ENCODE results near the gene NDUFB6. TPM values are rescaled to one million over a fixed set of nuclear protein-coding genes. Genes with fewer than 3 reads are reported as not detected.

The NDUFB6 gene
- total and polyA plus RNA-seq, 2 of the 4 experiments (the other 2 are of a cell fraction), result 24.2 to 51.0 TPM

- H2BK15ac ChIP-seq (ENCODE audit: low read depth, low read length), result peak overlapping the region; percentile 9; the same call in 1 of the 3 replicates
- peak overlapping the region; percentile 98 for H3K4me2 ChIP-seq (ENCODE audit: low read depth, low read length)
- peaks cover 23 to 39% of the 10 kb centered on the region in 2 experiments for H3K79me1 ChIP-seq (ENCODE audit: low read depth in 1 of 2, low read length in 2 of 2)
- H3K9ac ChIP-seq (ENCODE audit: low read depth, low read length), result peak overlapping the region; percentile 77
- ChIA-PET CTCF (interaction anchor here (0.6 to 2.7 kb wide), 5 partner anchors 14 to 414 kb away, joined by 3 to 10 read pairs (median 4); no protein-coding TSS in a partner anchor), POLR2A (ENCODE audit: unreplicated experiment) (interaction anchor here (0.6 kb wide), 1 partner anchor 101 kb away, joined by 3 read pairs; no protein-coding TSS in a partner anchor)
- H2AK9ac ChIP-seq (replicated peaks; ENCODE audit: low read depth, low read length, poor library complexity), result peak overlapping the region; percentile 67
- peak overlapping the region; percentile 95 for H2AFZ ChIP-seq (replicated peaks; ENCODE audit: low read length, poor library complexity)
- dilution Hi-C loops (cut with HindIII; ENCODE audit: low sequenced_read_pairs, unreplicated experiment), result loop anchor here (25.0 kb wide), 1 partner anchor 113 kb away; no protein-coding TSS in a partner anchor
- peak overlapping the region; percentile 74; the same call in 1 of the 2 replicates for H4K91ac ChIP-seq (ENCODE audit: insufficient read depth, low read depth, low read length)
- no peaks in the 10 kb centered on the region for H3K27me3 ChIP-seq (ENCODE audit: control insufficient read depth, insufficient read depth, low read length)
- peaks cover 20% of the 10 kb centered on the region for H4K20me1 ChIP-seq (ENCODE audit: insufficient read depth, low read length)
- H3K36me3 ChIP-seq (ENCODE audit: control insufficient read depth, insufficient read depth, low read length), result no peaks in the 10 kb centered on the region
- H3K9me1 ChIP-seq (ENCODE audit: insufficient read depth, low read length), result no peaks in the 10 kb centered on the region
- H3K4me3 ChIP-seq (ENCODE audit: insufficient read depth, low read depth, low read length), result peak overlapping the region; percentile 94
- intact Hi-C loops (cut with micrococcal nuclease), result loop anchor here (1.0 to 2.0 kb wide), 2 partner anchors 24 to 172 kb away; partner anchors contain the start of gene RIGI
- no peaks in the 10 kb centered on the region for H3K9me3 ChIP-seq (ENCODE audit: control insufficient read depth, insufficient read depth, low read length)
- in situ Hi-C loops (cut with MboI; ENCODE audit: low sequenced_read_pairs), result no loop called here
- no TSS peak for BruUV-seq (replicated peaks)
- H4K5ac ChIP-seq (ENCODE audit: low read depth, low read length), result peak overlapping the region; percentile 70
- peak overlapping the region; percentile 23 for H2BK20ac ChIP-seq (ENCODE audit: low read depth, low read length)
- peak overlapping the region; percentile 82 for H2BK5ac ChIP-seq (ENCODE audit: low read depth, low read length, poor library complexity, severe bottlenecking)
- peak overlapping the region; percentile 97 for H3K14ac ChIP-seq (replicated peaks; ENCODE audit: low read depth, low read length)
- ATAC-seq (ENCODE audit: low read depth) (peak; percentile 82), DNase-seq (peak; percentile 91)
- H4K8ac ChIP-seq (ENCODE audit: low read depth in 2 of 2, low read length in 2 of 2), result peak overlapping the region; percentile 90 to 92; a peak in 3 of 4 replicates
- peak overlapping the region; percentile 66 for H2AK5ac ChIP-seq (ENCODE audit: low read depth, low read length)
- 1% methylated on average over 26 of the region's 75 CpGs; no CpG with 5 or more reads in 1 of the 2 experiments for WGBS, 2 experiments (ENCODE audit: extremely low coverage in 2 of 2, insufficient read length in 1 of 2)
- peak overlapping the region; percentile 96 for H3K23ac ChIP-seq (ENCODE audit: low read depth, low read length)
- peak overlapping the region; percentile 37; the same call in 1 of the 2 replicates for H3K56ac ChIP-seq (ENCODE audit: extremely low read depth, insufficient read depth, low read length)
- peak overlapping the region; percentile 42; the same call in 1 of the 2 replicates for H2BK120ac ChIP-seq (ENCODE audit: low read depth, low read length)
- peak overlapping the region; percentile 97 for H3K4ac ChIP-seq (ENCODE audit: low read depth, low read length)
- H3K4me1 ChIP-seq (ENCODE audit: control insufficient read depth, insufficient read depth, low read length), result no peaks in the 10 kb centered on the region; the same call in 1 of the 2 replicates
- H3K27ac ChIP-seq (ENCODE audit: insufficient read depth, low read length), result peak overlapping the region; percentile 46
- H3K18ac ChIP-seq (ENCODE audit: low read depth, low read length), result peak overlapping the region; percentile 40; the same call in 1 of the 2 replicates
- TF ChIP-seq MAZ (IDR thresholded peaks at IDR 0.05; ENCODE audit: borderline replicate concordance, low read depth, low read length), result peak; percentile 81
- TF ChIP-seq RCOR1 (IDR thresholded peaks at IDR 0.05; ENCODE audit: insufficient replicate concordance, low read length), result no peak
- TF ChIP-seq ELK1 (IDR thresholded peaks at IDR 0.05; ENCODE audit: borderline replicate concordance, low read depth, low read length), result no peak
- no peak for TF ChIP-seq MXI1 (IDR thresholded peaks at IDR 0.05; ENCODE audit: borderline replicate concordance, low read depth, low read length)
- TF ChIP-seq FOS (IDR thresholded peaks at IDR 0.05; ENCODE audit: low read depth, low read length), result no peak
- TF ChIP-seq CTCF (conservative IDR thresholded peaks at IDR 0.05; ENCODE audit: low read depth, low read length), result peak; percentile 18; the same call in 1 of the 2 replicates
- no peak for TF ChIP-seq CHD1 (IDR thresholded peaks at IDR 0.05; ENCODE audit: low read depth, low read length)
- no peak for TF ChIP-seq USF2 (IDR thresholded peaks at IDR 0.05; ENCODE audit: low read depth, low read length)
- no peak for TF ChIP-seq RFX5 (IDR thresholded peaks at IDR 0.05; ENCODE audit: low read depth, low read length)
- no peak for TF ChIP-seq CEBPB (IDR thresholded peaks at IDR 0.05; ENCODE audit: low read depth, low read length)
- no peak for TF ChIP-seq NFE2L2 (IDR thresholded peaks at IDR 0.05; ENCODE audit: low read depth, low read length)
- no peak for TF ChIP-seq BHLHE40 (IDR thresholded peaks at IDR 0.05; ENCODE audit: low read depth, low read length)
- TF ChIP-seq MAFK (IDR thresholded peaks at IDR 0.05; ENCODE audit: low read depth, low read length), result no peak
Observed at GRCh38 chr9:32550562-32551275, 22.2 kb downstream of the NDUFB6 start.

Data from IMR-90 (cell line).